HCT116 (cell line): Measurements from ENCODE around the gene SPAG5. TPM values are rescaled to one million over a fixed set of nuclear protein-coding genes. Genes with fewer than 3 reads are reported as not detected.

ENCODE experiments used
- ATAC-seq: fragments of 200-7000 bp; cut with Tn5 transposase; 2 replicates; pipeline ENCODE4 v1.9.1; 2020; ENCODE audit warnings: mild to moderate bottlenecking, moderate library complexity
- BruUV-seq: library from RNA; stranded (reverse); fragments of 400-500 nt; replicated peaks from 2 replicates; lab custom pipeline; 2021; lab: Mats Ljungman, UMichigan
- CTCF ChIA-PET: fragments of 300-600 bp; sonication (Branson Sonifier 250); formaldehyde crosslinking; loops from one replicate; lab custom pipeline; 2021; ENCODE audit warnings: antibody characterized with exemption; lab: Charles Lee
- POLR2A ChIA-PET: fragments of 300-600, 350-600 bp; sonication (Branson Sonifier 250); formaldehyde crosslinking; loops from one replicate; lab custom pipeline; 2021; ENCODE audit warnings: antibody characterized with exemption; lab: Charles Lee
- RAD21 ChIA-PET, 2 experiments: fragments of 300-600 bp; sonication (Branson Sonifier 250); formaldehyde crosslinking; loops; one replicate each; lab custom pipeline; 2023; ENCODE audit warnings: low total read pairs in 2 of 2; ENCODE audit not compliant: uncharacterized antibody in 2 of 2, unreplicated experiment in 2 of 2, low non-redundant PET in 1 of 2; lab: Charles Lee
- DNase-seq: peaks from one replicate; pipeline ENCODE4 v3.0.0-alpha.2; 2010; ENCODE audit warnings: low read depth, low spot score
- H2AFZ ChIP-seq: fragments of 200-600 bp; shearing (Covaris generic), sonication (generic); 2 replicates; pipeline ENCODE4 v1.6.1; 2017; ENCODE audit warnings: low read depth, mixed run types, mixed read lengths, antibody characterized with exemption, low read length; ENCODE audit not compliant: poor library complexity, severe bottlenecking
- H3K27ac ChIP-seq: 2 replicates; pipeline ENCODE4 v1.5.1; 2012; ENCODE audit warnings: low read depth, low read length
- H3K27me3 ChIP-seq: fragments of 200-600 bp; sonication (generic); 2 replicates; pipeline ENCODE4 v1.6.1; 2016; ENCODE audit warnings: mixed run types, low read length, mixed read lengths; ENCODE audit not compliant: insufficient read depth
- H3K36me3 ChIP-seq, 2 experiments: fragments of 200-500 bp in 1 of 2; fragments of 200-600 bp in 1 of 2; sonication (Bioruptor generic) in 1 of 2; sonication (generic) in 1 of 2; 2 replicates each; pipeline versions ENCODE4 v1.5.1 to v1.6.1; 2014 to 2016; ENCODE audit warnings: low read length in 2 of 2, inconsistent platforms in 1 of 2, mixed read lengths in 1 of 2, mixed run types in 1 of 2; ENCODE audit not compliant: insufficient read depth in 2 of 2, control insufficient read depth in 1 of 2
- H3K4me1 ChIP-seq, 2 experiments: fragments of 200-600 bp in 1 of 2; sonication (generic) in 1 of 2; 2 replicates each; pipeline versions ENCODE4 v1.5.1 to v1.6.1; 2012 to 2017; ENCODE audit warnings: low read length in 2 of 2, inconsistent platforms in 1 of 2, mild to moderate bottlenecking in 1 of 2, mixed read lengths in 1 of 2, mixed run types in 1 of 2, moderate library complexity in 1 of 2; ENCODE audit not compliant: insufficient read depth in 2 of 2, control insufficient read depth in 1 of 2
- H3K4me2 ChIP-seq: fragments of 200-600 bp; sonication (generic); 2 replicates; pipeline ENCODE4 v1.6.1; 2017; ENCODE audit warnings: mixed run types, low read length, mixed read lengths
- H3K4me3 ChIP-seq, 2 experiments: fragments of 200-600 bp in 1 of 2; sonication (generic) in 1 of 2; replicated peaks in 1 of 2; 2 replicates each; pipeline ENCODE4 v1.5.1; 2011 to 2016; ENCODE audit warnings: low read length in 2 of 2, control low read depth in 1 of 2, low read depth in 1 of 2, mild to moderate bottlenecking in 1 of 2, mixed read lengths in 1 of 2, mixed run types in 1 of 2
- H3K79me2 ChIP-seq: fragments of 200-600 bp; sonication (generic); 2 replicates; pipeline ENCODE4 v1.6.1; 2017; ENCODE audit warnings: mild to moderate bottlenecking, mixed run types, low read length, moderate library complexity, mixed read lengths; ENCODE audit not compliant: insufficient read depth
- H3K9ac ChIP-seq: fragments of 200-600 bp; sonication (generic); 2 replicates; pipeline ENCODE4 v1.6.1; 2016; ENCODE audit warnings: low read length, mixed read lengths
- H3K9me2 ChIP-seq: fragments of 200-600 bp; sonication (generic), shearing (Covaris generic); 2 replicates; pipeline ENCODE4 v1.6.1; 2017; ENCODE audit warnings: mixed run types, mild to moderate bottlenecking, moderate library complexity; ENCODE audit not compliant: insufficient read depth
- H3K9me3 ChIP-seq, 2 experiments: fragments of 200-500 bp in 1 of 2; fragments of 200-600 bp in 1 of 2; sonication (Bioruptor generic) in 1 of 2; sonication (generic) in 1 of 2; 2 replicates each; pipeline ENCODE4 v1.6.1; 2014 to 2017; ENCODE audit warnings: low read length in 2 of 2, mixed read lengths in 2 of 2, inconsistent platforms in 1 of 2, low read depth in 1 of 2, mild to moderate bottlenecking in 1 of 2, mixed run types in 1 of 2, moderate library complexity in 1 of 2; ENCODE audit not compliant: control insufficient read depth in 1 of 2, insufficient read depth in 1 of 2
- H4K20me1 ChIP-seq: fragments of 200-600 bp; sonication (generic), shearing (Covaris generic); 2 replicates; pipeline ENCODE4 v1.6.1; 2017; ENCODE audit warnings: mixed run types, mild to moderate bottlenecking, moderate library complexity; ENCODE audit not compliant: insufficient read depth
- ELF1 ChIP-seq: IDR thresholded peaks from 2 replicates; pipeline ENCODE4 v1.6.1; 2012; ENCODE audit warnings: low read depth, borderline replicate concordance
- JUND ChIP-seq: IDR thresholded peaks from 2 replicates; pipeline ENCODE4 v1.6.1; 2012
- RAD21 ChIP-seq: IDR thresholded peaks from 2 replicates; pipeline ENCODE4 v1.6.1; 2012; ENCODE audit warnings: low read depth, mild to moderate bottlenecking
- REST ChIP-seq: IDR thresholded peaks from 2 replicates; pipeline ENCODE4 v1.6.1; 2012; ENCODE audit warnings: low read depth
- intact Hi-C: fragments of 100-400 bp; cut with micrococcal nuclease; formaldehyde crosslinking; loops from 2 replicates; pipeline ENCODE4 v1.10.0; 2022
- total RNA-seq: library from RNA; stranded (reverse); gene quantifications from one replicate; pipeline ENCODE4 v1.2.1, GENCODE V29; 2021; ENCODE audit not compliant: unreplicated experiment

Gene SPAG5
- total RNA-seq, 1 experiment from 2014 or later, result 94.9 TPM

DNA sequence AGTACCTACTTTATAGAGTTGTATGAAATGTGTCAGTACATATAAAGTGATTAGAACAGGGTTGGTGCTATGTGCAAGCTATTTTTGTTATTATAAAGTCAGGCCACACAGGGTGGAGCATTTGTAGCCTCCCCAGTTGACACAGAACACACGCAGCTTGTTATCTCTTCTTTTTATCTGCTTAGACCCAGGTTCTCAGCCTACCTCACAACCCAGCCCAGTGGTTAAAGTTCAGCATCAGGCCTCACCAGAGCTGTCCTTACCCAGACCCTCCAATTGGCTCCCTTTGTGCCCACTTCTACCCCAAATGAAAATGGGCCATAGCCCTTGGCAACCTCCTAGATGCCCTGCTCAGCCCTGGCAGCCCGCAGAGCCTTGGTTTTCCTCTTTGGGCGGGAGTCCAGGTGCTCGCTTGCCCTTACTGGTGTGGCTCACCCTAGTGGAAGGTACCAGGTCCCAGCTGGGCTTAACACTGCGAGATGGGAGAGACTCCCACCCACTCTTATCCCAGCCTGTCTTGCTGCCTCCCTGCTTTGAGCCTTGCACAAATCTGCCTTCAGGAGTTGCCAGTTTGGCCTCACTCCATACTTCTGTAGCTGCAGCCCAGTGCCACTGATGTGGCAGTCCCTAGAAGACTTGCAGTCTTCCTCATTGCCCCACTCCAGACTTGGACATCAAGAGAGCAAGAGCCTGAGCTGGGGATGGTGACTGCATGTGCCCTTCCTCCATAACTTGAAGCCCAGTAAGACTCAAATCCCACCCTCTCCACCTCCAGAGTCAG is 26.4 kb downstream of the SPAG5 start:
- peak overlapping the region; percentile 34 for H3K27ac ChIP-seq
- CTCF ChIA-PET, result no interaction called here

More for the DNA sequence above, 26.4 kb downstream of the SPAG5 start:
- intact Hi-C loops, result no loop called here
- ATAC-seq, result no peak
- Histone ChIP-seq H3K79me2 (peaks cover 22% of the 10 kb centered on the region), H3K9ac (peak overlapping the region; percentile 91), H2AFZ (no peak overlapping the region), H3K4me1 (peaks cover 6 to 28% of the 10 kb centered on the region in 2 experiments; a peak in 3 of 4 replicates), H3K4me2 (peak overlapping the region; percentile 99), H3K4me3 (peak overlapping the region; percentile 77 to 99), H3K9me2 (no peaks in the 10 kb centered on the region), H3K27me3 (no peaks in the 10 kb centered on the region), H3K9me3 (no peaks in the 10 kb centered on the region), H4K20me1 (no peaks in the 10 kb centered on the region), H3K36me3 (peaks cover 0 to 2% of the 10 kb centered on the region in 2 experiments; a peak in 1 of 4 replicates)
- TF ChIP-seq RAD21 (no peak), JUND (no peak), REST (no peak), ELF1 (no peak)
- BruUV-seq, result no TSS peak
- ChIA-PET POLR2A (interaction anchor here (1.3 kb wide), 1 partner anchor 147 kb away, joined by 3 read pairs; the partner anchor contains the start of gene RPL23A), RAD21 (no interaction called here)
- no peak for DNase-seq
